Glutamatergic neuron (in vitro differentiated cells): Measurements from ENCODE around the gene TMEM150C. TPM values are rescaled to one million over a fixed set of nuclear protein-coding genes. Genes with fewer than 3 reads are reported as not detected.
A peak's percentile ranks its signal among the peaks of the same experiment; 100 is the strongest.
"Not testable (repeated sequence)": the region's sequence is repeated elsewhere in the genome, so short reads cannot be mapped to it uniquely, and the experiment has no call there.

Experiments
- DNase-seq: peaks from one replicate; pipeline ENCODE4 v3.0.0; 2022
- H3K27ac Mint-ChIP-seq: one replicate; pipeline ENCODE4 v1.8.0; 2020; ENCODE audit warnings: mild to moderate bottlenecking, mixed read lengths, inconsistent platforms; ENCODE audit not compliant: unreplicated experiment
- H3K27me3 Mint-ChIP-seq: one replicate; pipeline ENCODE4 v1.8.0; 2020; ENCODE audit warnings: mild to moderate bottlenecking, moderate library complexity, mixed read lengths, inconsistent platforms; ENCODE audit not compliant: unreplicated experiment
- H3K36me3 Mint-ChIP-seq: one replicate; pipeline ENCODE4 v1.8.0; 2020; ENCODE audit warnings: mild to moderate bottlenecking, mixed read lengths, inconsistent platforms; ENCODE audit not compliant: unreplicated experiment
- H3K4me1 Mint-ChIP-seq: one replicate; pipeline ENCODE4 v1.8.0; 2020; ENCODE audit warnings: mild to moderate bottlenecking, low read depth, mixed read lengths, inconsistent platforms; ENCODE audit not compliant: unreplicated experiment
- H3K4me3 Mint-ChIP-seq: one replicate; pipeline ENCODE4 v1.8.0; 2020; ENCODE audit warnings: mild to moderate bottlenecking, mixed read lengths, inconsistent platforms; ENCODE audit not compliant: unreplicated experiment
- H3K9me3 Mint-ChIP-seq: one replicate; pipeline ENCODE4 v1.8.0; 2020; ENCODE audit warnings: mild to moderate bottlenecking, moderate library complexity, mixed read lengths, inconsistent platforms; ENCODE audit not compliant: unreplicated experiment
- CTCF ChIP-seq: fragments of 200-600 bp; sonication (generic); IDR thresholded peaks from one replicate; pipeline ENCODE4 v1.5.0; 2021; ENCODE audit not compliant: partially characterized antibody, unreplicated experiment
- total RNA-seq: library from RNA; stranded (reverse); fragmentation: NEBNext Ultra II Directional; extraction: Animal tissue kit (Norgen Biotek cat#: 25700); gene quantifications from one replicate; pipeline ENCODE4 v1.2.1, GENCODE V29; 2021; ENCODE audit not compliant: unreplicated experiment

The TMEM150C gene
- total RNA-seq, 1 donor from 2014 or later, result 5.1 TPM

GRCh38 chr4:82559735-82560120 is 2.1 kb downstream of the TMEM150C start:
- Mint-ChIP-seq H3K27ac (no peak overlapping the region), H3K36me3 (peaks cover 4% of the 10 kb centered on the region), H3K9me3 (peaks cover 11% of the 10 kb centered on the region), H3K27me3 (peaks cover 11% of the 10 kb centered on the region), H3K4me3 (peak overlapping the region; percentile 54), H3K4me1 (peaks cover 4% of the 10 kb centered on the region)
- DNase-seq, result no peak
- TF ChIP-seq CTCF, result no peak

- not testable (repeated sequence) for H3K4me3 Mint-ChIP-seq, H3K27ac Mint-ChIP-seq, H3K36me3 Mint-ChIP-seq, DNase-seq, H3K4me1 Mint-ChIP-seq
- Mint-ChIP-seq H3K9me3 (peaks cover 11% of the 10 kb centered on the region), H3K27me3 (peaks cover 11% of the 10 kb centered on the region)
Measured at GRCh38 chr4:82559090-82559734, 2.6 kb downstream of the TMEM150C start.

- H3K4me1 Mint-ChIP-seq, result no peaks in the 10 kb centered on the region
- H3K4me3 Mint-ChIP-seq, result no peak overlapping the region
- H3K27me3 Mint-ChIP-seq, result no peaks in the 10 kb centered on the region
- H3K36me3 Mint-ChIP-seq, result no peaks in the 10 kb centered on the region
- no peak for DNase-seq
- H3K9me3 Mint-ChIP-seq, result peaks cover under 1% of the 10 kb centered on the region
- TF ChIP-seq CTCF, result no peak
- H3K27ac Mint-ChIP-seq, result no peak overlapping the region
Measured at GRCh38 chr4:82555276-82555675, 6.5 kb downstream of the TMEM150C start.

- peaks cover 2% of the 10 kb centered on the region for H3K9me3 Mint-ChIP-seq
- TF ChIP-seq CTCF, result no peak
- H3K27me3 Mint-ChIP-seq, result no peaks in the 10 kb centered on the region
- DNase-seq, result no peak
- no peaks in the 10 kb centered on the region for H3K4me1 Mint-ChIP-seq
- no peak overlapping the region for H3K27ac Mint-ChIP-seq
- H3K4me3 Mint-ChIP-seq, result no peak overlapping the region
- H3K36me3 Mint-ChIP-seq, result no peaks in the 10 kb centered on the region
Measured at GRCh38 chr4:82553020-82553419, 8.8 kb downstream of the TMEM150C start.

GRCh38 chr4:82551734-82552133 is 10.1 kb downstream of the TMEM150C start:
- Mint-ChIP-seq H3K27me3 (no peaks in the 10 kb centered on the region), H3K36me3 (no peaks in the 10 kb centered on the region), H3K4me1 (no peaks in the 10 kb centered on the region), H3K4me3 (no peak overlapping the region), H3K27ac (no peak overlapping the region), H3K9me3 (peaks cover 2% of the 10 kb centered on the region)
- no peak for TF ChIP-seq CTCF
- no peak for DNase-seq

GRCh38 chr4:82547850-82548249 is 13.9 kb downstream of the TMEM150C start:
- H3K27ac Mint-ChIP-seq, H3K36me3 Mint-ChIP-seq, H3K4me1 Mint-ChIP-seq, H3K27me3 Mint-ChIP-seq, H3K4me3 Mint-ChIP-seq, DNase-seq, H3K9me3 Mint-ChIP-seq: not testable (repeated sequence)
